Fibroblast of mammary gland (primary cell): ENCODE measurements around the gene HTRA3.

ENCODE experiments used
- DNase-seq: peaks from one replicate; pipeline ENCODE4 v3.0.0-alpha.2; 2010; ENCODE audit warnings: low read depth
- H3K4me3 ChIP-seq: 2 replicates; pipeline ENCODE4 v1.5.1; 2011; ENCODE audit warnings: low read depth, mild to moderate bottlenecking, low read length, moderate library complexity; ENCODE audit not compliant: control insufficient read depth
- TF ChIP-seq, protein P1 (sequence below): conservative IDR thresholded peaks from 2 replicates; pipeline ENCODE4 v1.5.1; 2011; ENCODE audit warnings: low read depth, low read length, inconsistent platforms; ENCODE audit not compliant: control insufficient read depth, insufficient read depth

The HTRA3 gene

GRCh38 chr4:8234715-8235114 lies 34.8 kb upstream of the HTRA3 start:
- DNase-seq: no peak
- H3K4me3 ChIP-seq: no peak overlapping the region
- TF ChIP-seq, protein P1, sequence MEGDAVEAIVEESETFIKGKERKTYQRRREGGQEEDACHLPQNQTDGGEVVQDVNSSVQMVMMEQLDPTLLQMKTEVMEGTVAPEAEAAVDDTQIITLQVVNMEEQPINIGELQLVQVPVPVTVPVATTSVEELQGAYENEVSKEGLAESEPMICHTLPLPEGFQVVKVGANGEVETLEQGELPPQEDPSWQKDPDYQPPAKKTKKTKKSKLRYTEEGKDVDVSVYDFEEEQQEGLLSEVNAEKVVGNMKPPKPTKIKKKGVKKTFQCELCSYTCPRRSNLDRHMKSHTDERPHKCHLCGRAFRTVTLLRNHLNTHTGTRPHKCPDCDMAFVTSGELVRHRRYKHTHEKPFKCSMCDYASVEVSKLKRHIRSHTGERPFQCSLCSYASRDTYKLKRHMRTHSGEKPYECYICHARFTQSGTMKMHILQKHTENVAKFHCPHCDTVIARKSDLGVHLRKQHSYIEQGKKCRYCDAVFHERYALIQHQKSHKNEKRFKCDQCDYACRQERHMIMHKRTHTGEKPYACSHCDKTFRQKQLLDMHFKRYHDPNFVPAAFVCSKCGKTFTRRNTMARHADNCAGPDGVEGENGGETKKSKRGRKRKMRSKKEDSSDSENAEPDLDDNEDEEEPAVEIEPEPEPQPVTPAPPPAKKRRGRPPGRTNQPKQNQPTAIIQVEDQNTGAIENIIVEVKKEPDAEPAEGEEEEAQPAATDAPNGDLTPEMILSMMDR: no peak

DNA sequence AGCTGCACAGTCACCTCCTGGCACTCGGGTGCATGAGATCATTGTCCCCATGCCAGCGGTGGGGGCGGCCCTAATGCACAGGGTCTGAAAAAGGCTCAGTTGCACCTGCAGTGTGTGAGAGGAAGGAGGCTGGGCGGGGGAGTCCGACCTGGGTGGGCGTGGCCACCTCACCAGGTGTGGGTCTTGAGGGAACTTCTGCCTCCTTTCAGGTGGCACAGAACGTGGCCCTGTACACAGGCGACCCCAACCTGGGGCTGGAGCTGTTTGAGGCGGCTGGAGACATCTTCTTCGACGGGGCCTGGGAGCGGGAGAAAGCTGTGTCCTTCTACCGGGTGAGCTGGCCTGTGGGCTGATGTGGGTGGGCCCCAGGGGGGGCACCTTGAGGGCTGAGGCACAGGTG lies 34.3 kb upstream of the HTRA3 start:
- TF ChIP-seq, protein P1: no peak
- no peak overlapping the region for H3K4me3 ChIP-seq
- no peak for DNase-seq

DNA sequence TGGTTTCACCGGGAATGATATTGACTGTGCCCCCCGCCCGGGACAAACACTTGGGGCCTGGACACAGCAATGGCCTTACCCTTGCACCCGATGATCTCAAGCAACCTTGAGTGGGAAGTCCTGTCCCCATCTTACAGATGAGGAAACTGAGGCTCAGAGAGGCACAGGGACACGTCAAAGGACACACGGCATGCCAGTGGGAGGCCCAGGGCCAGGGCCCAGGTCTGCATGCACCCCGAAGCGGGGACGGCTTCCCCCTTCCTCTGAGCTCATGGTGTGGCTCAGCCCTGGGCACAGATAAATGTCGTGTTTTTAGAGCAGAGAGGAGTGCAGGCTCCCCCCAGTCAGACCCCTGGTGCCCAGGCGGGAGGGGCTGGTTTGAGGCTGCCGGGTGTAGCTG lies 33.9 kb upstream of the HTRA3 start:
- TF ChIP-seq, protein P1: no peak
- H3K4me3 ChIP-seq: no peak overlapping the region
- DNase-seq: no peak

- TF ChIP-seq, protein P1: no peak
- H3K4me3 ChIP-seq: no peak overlapping the region
- DNase-seq: no peak
Measured at GRCh38 chr4:8236106-8236919, 33.2 kb upstream of the HTRA3 start.

- no peak for DNase-seq
- TF ChIP-seq, protein P1: no peak
- no peak overlapping the region for H3K4me3 ChIP-seq
Measured at GRCh38 chr4:8236920-8237195, 32.7 kb upstream of the HTRA3 start.

- H3K4me3 ChIP-seq: no peak overlapping the region
- no peak for DNase-seq
- TF ChIP-seq, protein P1: no peak
Measured at GRCh38 chr4:8237256-8237989, 32.1 kb upstream of the HTRA3 start.
